SIG-M5 treated with dmso at 0.1 percent for 504 hours (cell line): ENCODE results near the gene DUSP19.
A peak's percentile ranks its signal among the peaks of the same experiment; 100 is the strongest.
"Not testable (repeated sequence)": the region's sequence is repeated elsewhere in the genome, so short reads cannot be mapped to it uniquely, and the experiment has no call there.

Experiments
- DNase-seq: peaks from one replicate; lab custom pipeline; 2025; ENCODE audit not compliant: unreplicated experiment; lab: John Stamatoyannopoulos, UW

Gene DUSP19

GRCh38 chr2:183078464-183079138 is at the start of gene DUSP19:
Gene DUSP19, plus strand, starts transcription at chr2:183078747. Its CDS starts 187 bp downstream, at chr2:183078934.
- DNase-seq: peak; percentile 51

- DNase-seq: no peak
These were observed 49.3 kb upstream of the DUSP19 start for GRCh38 chr2:183029219-183029618.

GRCh38 chr2:183031911-183032794 is 46.4 kb upstream of the DUSP19 start:
- peak; percentile 56 for DNase-seq

GRCh38 chr2:183033951-183034350 is 44.6 kb upstream of the DUSP19 start:
- DNase-seq: no peak

GRCh38 chr2:183034806-183035205 is 43.7 kb upstream of the DUSP19 start:
- no peak for DNase-seq

- no peak for DNase-seq
These were observed 43.1 kb upstream of the DUSP19 start for GRCh38 chr2:183035298-183035953.

- peak; percentile 69 for DNase-seq
These were observed 42.4 kb upstream of the DUSP19 start for GRCh38 chr2:183035954-183036669.

GRCh38 chr2:183037074-183037552 is 41.4 kb upstream of the DUSP19 start:
- DNase-seq: peak; percentile 25

- no peak for DNase-seq
These were observed 40.8 kb upstream of the DUSP19 start for GRCh38 chr2:183037553-183038340.

- peak; percentile 24 for DNase-seq
These were observed 39.9 kb upstream of the DUSP19 start, which contains the start of gene NCKAP1 for GRCh38 chr2:183038341-183039300. Gene NCKAP1, minus strand, starts transcription at chr2:183038457. Its CDS starts 358 bp downstream, at chr2:183038099.

- DNase-seq: no peak
These were observed 37.9 kb upstream of the DUSP19 start for GRCh38 chr2:183040604-183041003.

GRCh38 chr2:183043580-183043979 is 35.0 kb upstream of the DUSP19 start:
- not testable (repeated sequence) for DNase-seq

- not testable (repeated sequence) for DNase-seq
These were observed 30.9 kb upstream of the DUSP19 start for GRCh38 chr2:183047486-183048125.

- no peak for DNase-seq
These were observed 29.1 kb upstream of the DUSP19 start for GRCh38 chr2:183049420-183049819.

GRCh38 chr2:183057333-183057985 is 21.1 kb upstream of the DUSP19 start:
- DNase-seq: no peak

GRCh38 chr2:183059561-183059960 is 19.0 kb upstream of the DUSP19 start:
- DNase-seq: no peak

GRCh38 chr2:183060571-183061231 is 17.8 kb upstream of the DUSP19 start:
- no peak for DNase-seq
